Measurements from ENCODE around the gene DUSP1. TPM values are rescaled to one million over a fixed set of nuclear protein-coding genes. Genes with fewer than 3 reads are reported as not detected.

Gene DUSP1
- total RNA-seq, 1 experiment from 2014 or later: 10.3 TPM

DNA sequence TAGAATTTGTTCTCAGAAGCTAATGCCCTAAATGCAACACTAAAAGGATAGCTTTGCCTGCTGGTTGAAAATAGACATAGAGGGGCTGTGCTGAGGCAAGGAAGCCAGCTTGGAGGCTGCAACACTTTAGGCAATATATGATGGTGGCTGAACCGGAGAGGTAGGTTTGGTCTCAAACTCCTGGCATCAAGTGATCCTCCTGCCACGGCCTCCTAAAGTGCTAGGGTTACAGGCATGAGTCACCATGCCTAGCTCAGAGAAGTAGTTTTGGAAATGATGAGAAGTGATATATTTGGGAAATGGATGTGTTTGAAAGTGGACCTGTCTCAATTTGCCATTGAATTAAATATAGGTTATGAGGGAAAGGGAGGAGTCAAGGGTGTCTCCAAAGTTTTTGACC is 10.0 kb downstream of the DUSP1 start:
- Histone ChIP-seq H3K27ac (no peak overlapping the region), H3F3A (ENCODE audit: insufficient read depth, low read depth) (peaks cover 8% of the 10 kb centered on the region), H3K36me3 (ENCODE audit: low read depth) (no peaks in the 10 kb centered on the region), H3K4me3 (no peak overlapping the region), H2AFZ (no peak overlapping the region), H3K4me2 (no peak overlapping the region), H3K4me1 (replicated peaks; ENCODE audit: insufficient read depth) (peaks cover 21% of the 10 kb centered on the region), H3K9me3 (ENCODE audit: insufficient read depth, low read depth) (no peaks in the 10 kb centered on the region), H3K9me2 (ENCODE audit: insufficient read depth) (no peaks in the 10 kb centered on the region), H3K79me2 (ENCODE audit: low read depth) (no peaks in the 10 kb centered on the region), H4K20me1 (ENCODE audit: insufficient read depth) (no peaks in the 10 kb centered on the region), H3K27me3 (ENCODE audit: insufficient read depth, low read depth) (no peaks in the 10 kb centered on the region)
- no TSS peak for BruUV-seq (replicated peaks)
- intact Hi-C loops (cut with micrococcal nuclease; ENCODE audit: unreplicated experiment): loop anchor here (10.0 kb wide), 1 partner anchor 294 kb away; the partner anchor contains the start of gene CREBRF
- TF ChIP-seq, protein P1, sequence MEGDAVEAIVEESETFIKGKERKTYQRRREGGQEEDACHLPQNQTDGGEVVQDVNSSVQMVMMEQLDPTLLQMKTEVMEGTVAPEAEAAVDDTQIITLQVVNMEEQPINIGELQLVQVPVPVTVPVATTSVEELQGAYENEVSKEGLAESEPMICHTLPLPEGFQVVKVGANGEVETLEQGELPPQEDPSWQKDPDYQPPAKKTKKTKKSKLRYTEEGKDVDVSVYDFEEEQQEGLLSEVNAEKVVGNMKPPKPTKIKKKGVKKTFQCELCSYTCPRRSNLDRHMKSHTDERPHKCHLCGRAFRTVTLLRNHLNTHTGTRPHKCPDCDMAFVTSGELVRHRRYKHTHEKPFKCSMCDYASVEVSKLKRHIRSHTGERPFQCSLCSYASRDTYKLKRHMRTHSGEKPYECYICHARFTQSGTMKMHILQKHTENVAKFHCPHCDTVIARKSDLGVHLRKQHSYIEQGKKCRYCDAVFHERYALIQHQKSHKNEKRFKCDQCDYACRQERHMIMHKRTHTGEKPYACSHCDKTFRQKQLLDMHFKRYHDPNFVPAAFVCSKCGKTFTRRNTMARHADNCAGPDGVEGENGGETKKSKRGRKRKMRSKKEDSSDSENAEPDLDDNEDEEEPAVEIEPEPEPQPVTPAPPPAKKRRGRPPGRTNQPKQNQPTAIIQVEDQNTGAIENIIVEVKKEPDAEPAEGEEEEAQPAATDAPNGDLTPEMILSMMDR (conservative IDR thresholded peaks at IDR 0.05): no peak
- POLR2A ChIA-PET (ENCODE audit: unreplicated experiment): interaction anchor here (0.6 kb wide), 1 partner anchor 28 kb away, joined by 10 read pairs; no protein-coding TSS in a partner anchor
- DNase-seq: no peak
- CTCF ChIA-PET: interaction anchor here (0.7 kb wide), 1 partner anchor 42 kb away, joined by 8 read pairs; no protein-coding TSS in a partner anchor

GRCh38 chr5:172760136-172760535 is 10.9 kb downstream of the DUSP1 start:
- Histone ChIP-seq H3K9me3 (ENCODE audit: insufficient read depth, low read depth) (no peaks in the 10 kb centered on the region), H3K4me1 (replicated peaks; ENCODE audit: insufficient read depth) (peaks cover 16% of the 10 kb centered on the region), H3K9me2 (ENCODE audit: insufficient read depth) (no peaks in the 10 kb centered on the region), H3K27ac (no peak overlapping the region), H3K4me3 (no peak overlapping the region), H3K27me3 (ENCODE audit: insufficient read depth, low read depth) (no peaks in the 10 kb centered on the region), H3K4me2 (no peak overlapping the region), H2AFZ (no peak overlapping the region), H3K79me2 (ENCODE audit: low read depth) (no peaks in the 10 kb centered on the region), H3F3A (ENCODE audit: insufficient read depth, low read depth) (peaks cover 4% of the 10 kb centered on the region), H4K20me1 (ENCODE audit: insufficient read depth) (no peaks in the 10 kb centered on the region), H3K36me3 (ENCODE audit: low read depth) (no peaks in the 10 kb centered on the region)
- intact Hi-C loops (cut with micrococcal nuclease; ENCODE audit: unreplicated experiment): loop anchor here (10.0 kb wide), 1 partner anchor 295 kb away; the partner anchor contains the start of gene CREBRF
- no peak for TF ChIP-seq EZH2 (IDR thresholded peaks at IDR 0.05; ENCODE audit: low read depth)
- TF ChIP-seq, protein P1 (conservative IDR thresholded peaks at IDR 0.05): no peak
- ChIA-PET POLR2A (ENCODE audit: unreplicated experiment) (no interaction called here), CTCF (interaction anchor here (0.5 to 0.7 kb wide), 2 partner anchors 18 to 522 kb away, joined by 3 to 8 read pairs; no protein-coding TSS in a partner anchor)
- DNase-seq: no peak
- BruUV-seq (replicated peaks): no TSS peak

GRCh38 chr5:172758834-172759149 is 12.2 kb downstream of the DUSP1 start:
- Histone ChIP-seq H3K27me3 (ENCODE audit: insufficient read depth, low read depth) (no peaks in the 10 kb centered on the region), H3K4me1 (replicated peaks; ENCODE audit: insufficient read depth) (peaks cover 10% of the 10 kb centered on the region), H2AFZ (no peak overlapping the region), H4K20me1 (ENCODE audit: insufficient read depth) (no peaks in the 10 kb centered on the region), H3K4me3 (no peak overlapping the region), H3K9me3 (ENCODE audit: insufficient read depth, low read depth) (no peaks in the 10 kb centered on the region), H3K4me2 (no peak overlapping the region; the same call in 1 of the 2 replicates), H3K27ac (no peak overlapping the region), H3F3A (ENCODE audit: insufficient read depth, low read depth) (no peaks in the 10 kb centered on the region; the same call in 1 of the 2 replicates), H3K9me2 (ENCODE audit: insufficient read depth) (no peaks in the 10 kb centered on the region), H3K36me3 (ENCODE audit: low read depth) (no peaks in the 10 kb centered on the region), H3K79me2 (ENCODE audit: low read depth) (no peaks in the 10 kb centered on the region)
- POLR2A ChIA-PET (ENCODE audit: unreplicated experiment): no interaction called here
- intact Hi-C loops (cut with micrococcal nuclease; ENCODE audit: unreplicated experiment): loop anchor here (1.0 kb wide), 1 partner anchor 25 kb away; no protein-coding TSS in a partner anchor
- CTCF ChIA-PET: interaction anchor here (0.6 kb wide), 1 partner anchor 196 kb away, joined by 3 read pairs; no protein-coding TSS in a partner anchor
- DNase-seq: no peak
- TF ChIP-seq EZH2 (IDR thresholded peaks at IDR 0.05; ENCODE audit: low read depth): no peak
- BruUV-seq (replicated peaks): no TSS peak
